KMS-11 (cell line): Measurements from ENCODE around the gene KRTAP10-3.

Experiments used
- H2AFZ ChIP-seq: fragments of 200-600 bp; sonication (generic); 2 replicates; pipeline ENCODE4 v1.6.1; 2016; ENCODE audit warnings: antibody characterized with exemption, mixed run types, low read depth
- H3K27ac ChIP-seq: fragments of 200-600 bp; sonication (generic); 2 replicates; pipeline ENCODE4 v1.6.1; 2016; ENCODE audit warnings: mild to moderate bottlenecking, mixed run types
- H3K27me3 ChIP-seq: fragments of 200-600 bp; sonication (generic); 2 replicates; pipeline ENCODE4 v1.6.1; 2017; ENCODE audit warnings: mild to moderate bottlenecking, low read depth, mixed run types, moderate library complexity; ENCODE audit not compliant: insufficient read depth
- H3K36me3 ChIP-seq: fragments of 200-600 bp; sonication (generic); 2 replicates; pipeline ENCODE4 v1.6.1; 2017; ENCODE audit warnings: mild to moderate bottlenecking, mixed run types; ENCODE audit not compliant: insufficient read depth
- H3K4me1 ChIP-seq: fragments of 200-600 bp; sonication (generic); 2 replicates; pipeline ENCODE4 v1.6.1; 2016; ENCODE audit warnings: mild to moderate bottlenecking, low read depth, mixed run types; ENCODE audit not compliant: poor library complexity, severe bottlenecking
- H3K4me2 ChIP-seq: fragments of 200-600 bp; sonication (generic); 2 replicates; pipeline ENCODE4 v1.7.0; 2016; ENCODE audit warnings: mild to moderate bottlenecking, mixed run types
- H3K4me3 ChIP-seq: fragments of 200-600 bp; sonication (generic); IDR thresholded peaks from 2 replicates; pipeline ENCODE4 v1.6.1; 2017; ENCODE audit warnings: low read depth, low read length, mixed read lengths; ENCODE audit not compliant: insufficient read depth
- H3K79me2 ChIP-seq: fragments of 200-600 bp; sonication (generic); 2 replicates; pipeline ENCODE4 v1.6.1; 2016; ENCODE audit warnings: low read depth, mixed run types; ENCODE audit not compliant: insufficient read depth
- H3K9ac ChIP-seq: fragments of 200-600 bp; sonication (generic); 2 replicates; pipeline ENCODE4 v1.6.1; 2016; ENCODE audit warnings: mild to moderate bottlenecking, mixed run types
- H4K20me1 ChIP-seq: fragments of 200-600 bp; sonication (generic); 2 replicates; pipeline ENCODE4 v1.6.1; 2016; ENCODE audit warnings: mild to moderate bottlenecking, mixed run types; ENCODE audit not compliant: insufficient read depth
- TF ChIP-seq, protein P1 (sequence below): fragments of 200-600 bp; sonication (generic); conservative IDR thresholded peaks from 2 replicates; pipeline ENCODE4 v1.6.1; 2017; ENCODE audit warnings: low read depth, mild to moderate bottlenecking, antibody characterized with exemption, low read length, moderate library complexity, mixed read lengths

Gene KRTAP10-3

DNA sequence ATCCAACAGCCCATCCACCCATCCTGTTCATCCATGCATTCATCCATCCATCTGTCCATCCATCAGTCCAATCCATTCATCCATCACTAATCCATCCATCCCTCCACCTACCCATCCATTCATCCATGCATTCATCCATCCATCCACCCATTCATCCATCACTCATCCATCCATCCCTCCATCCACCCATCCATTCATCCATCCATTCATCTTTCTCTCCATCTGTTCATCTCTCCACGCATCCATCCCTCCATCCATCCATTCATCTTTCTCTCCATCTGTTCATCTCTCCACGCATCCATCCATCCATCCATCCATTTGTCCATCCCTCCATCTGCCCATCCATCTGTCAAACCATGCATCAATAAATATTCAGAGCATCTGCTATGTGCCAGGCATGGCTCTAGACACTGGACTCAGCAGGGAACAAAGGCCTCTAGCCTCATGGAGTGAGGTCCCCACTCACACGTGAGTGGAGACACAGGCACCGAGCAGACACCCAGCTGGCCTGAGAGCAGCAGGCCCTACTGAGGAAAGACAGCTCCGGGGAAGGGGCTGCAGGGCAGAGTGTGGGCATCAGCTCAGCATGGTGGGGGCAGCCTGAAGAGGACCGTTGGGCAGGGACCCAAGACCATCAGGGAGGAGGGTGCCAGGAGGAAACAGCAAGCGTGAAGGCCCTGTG is 28.2 kb downstream of the KRTAP10-3 start:
- no peak overlapping the region for H3K9ac ChIP-seq
- H3K4me1 ChIP-seq, result no peaks in the 10 kb centered on the region
- no peaks in the 10 kb centered on the region for H4K20me1 ChIP-seq
- H3K27me3 ChIP-seq, result peaks cover 51% of the 10 kb centered on the region
- no peak overlapping the region for H3K4me3 ChIP-seq
- H3K27ac ChIP-seq, result no peak overlapping the region
- no peak overlapping the region for H3K4me2 ChIP-seq
- H3K79me2 ChIP-seq, result no peaks in the 10 kb centered on the region
- no peak overlapping the region for H2AFZ ChIP-seq
- TF ChIP-seq, protein P1, sequence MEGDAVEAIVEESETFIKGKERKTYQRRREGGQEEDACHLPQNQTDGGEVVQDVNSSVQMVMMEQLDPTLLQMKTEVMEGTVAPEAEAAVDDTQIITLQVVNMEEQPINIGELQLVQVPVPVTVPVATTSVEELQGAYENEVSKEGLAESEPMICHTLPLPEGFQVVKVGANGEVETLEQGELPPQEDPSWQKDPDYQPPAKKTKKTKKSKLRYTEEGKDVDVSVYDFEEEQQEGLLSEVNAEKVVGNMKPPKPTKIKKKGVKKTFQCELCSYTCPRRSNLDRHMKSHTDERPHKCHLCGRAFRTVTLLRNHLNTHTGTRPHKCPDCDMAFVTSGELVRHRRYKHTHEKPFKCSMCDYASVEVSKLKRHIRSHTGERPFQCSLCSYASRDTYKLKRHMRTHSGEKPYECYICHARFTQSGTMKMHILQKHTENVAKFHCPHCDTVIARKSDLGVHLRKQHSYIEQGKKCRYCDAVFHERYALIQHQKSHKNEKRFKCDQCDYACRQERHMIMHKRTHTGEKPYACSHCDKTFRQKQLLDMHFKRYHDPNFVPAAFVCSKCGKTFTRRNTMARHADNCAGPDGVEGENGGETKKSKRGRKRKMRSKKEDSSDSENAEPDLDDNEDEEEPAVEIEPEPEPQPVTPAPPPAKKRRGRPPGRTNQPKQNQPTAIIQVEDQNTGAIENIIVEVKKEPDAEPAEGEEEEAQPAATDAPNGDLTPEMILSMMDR, result no peak
- H3K36me3 ChIP-seq, result no peaks in the 10 kb centered on the region

DNA sequence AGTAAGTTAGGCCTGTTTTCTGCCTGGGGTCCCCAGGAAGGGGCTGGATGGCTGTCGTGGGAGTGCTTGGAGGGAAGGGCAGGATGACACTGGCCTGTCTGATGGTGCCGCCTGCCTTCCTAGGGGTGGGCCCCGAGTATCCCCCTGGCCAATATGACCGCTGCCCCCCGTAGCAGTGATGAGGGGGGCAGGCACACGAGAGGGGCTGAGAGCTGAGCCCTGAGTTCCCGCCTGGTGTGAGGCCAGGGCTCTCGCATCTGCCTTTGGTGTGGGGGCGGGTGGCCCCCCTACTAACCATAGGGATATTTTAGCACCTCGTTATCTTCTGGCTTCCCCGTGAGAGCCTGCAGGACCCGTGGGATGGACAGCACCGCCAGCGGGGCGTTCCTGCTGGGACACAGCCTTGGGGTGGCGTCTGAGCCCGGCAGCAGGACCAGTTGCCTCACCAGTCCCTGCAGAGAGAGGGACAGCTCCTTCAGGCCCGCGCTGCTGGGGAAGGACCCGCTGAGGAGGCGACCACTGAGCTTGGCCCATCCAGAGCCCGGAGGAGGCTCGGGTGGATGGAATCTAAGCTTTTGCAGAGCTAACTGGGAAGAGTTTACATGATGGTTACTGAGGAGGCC is 29.0 kb downstream of the KRTAP10-3 start:
- TF ChIP-seq, protein P1, result no peak
- H4K20me1 ChIP-seq, result no peaks in the 10 kb centered on the region
- no peak overlapping the region for H3K9ac ChIP-seq
- no peak overlapping the region for H3K4me2 ChIP-seq
- H3K27ac ChIP-seq, result no peak overlapping the region
- H3K4me1 ChIP-seq, result no peaks in the 10 kb centered on the region
- no peaks in the 10 kb centered on the region for H3K79me2 ChIP-seq
- no peaks in the 10 kb centered on the region for H3K36me3 ChIP-seq
- H3K27me3 ChIP-seq, result peaks cover 51% of the 10 kb centered on the region
- no peak overlapping the region for H3K4me3 ChIP-seq
- H2AFZ ChIP-seq, result no peak overlapping the region

GRCh38 chr21:44529011-44529421 is 29.6 kb downstream of the KRTAP10-3 start:
- no peaks in the 10 kb centered on the region for H3K36me3 ChIP-seq
- TF ChIP-seq, protein P1, result no peak
- H3K4me3 ChIP-seq, result no peak overlapping the region
- no peak overlapping the region for H3K9ac ChIP-seq
- peaks cover 51% of the 10 kb centered on the region for H3K27me3 ChIP-seq
- no peak overlapping the region for H3K27ac ChIP-seq
- H3K4me1 ChIP-seq, result no peaks in the 10 kb centered on the region
- H3K4me2 ChIP-seq, result no peak overlapping the region
- H4K20me1 ChIP-seq, result no peaks in the 10 kb centered on the region
- no peak overlapping the region for H2AFZ ChIP-seq
- H3K79me2 ChIP-seq, result no peaks in the 10 kb centered on the region

DNA sequence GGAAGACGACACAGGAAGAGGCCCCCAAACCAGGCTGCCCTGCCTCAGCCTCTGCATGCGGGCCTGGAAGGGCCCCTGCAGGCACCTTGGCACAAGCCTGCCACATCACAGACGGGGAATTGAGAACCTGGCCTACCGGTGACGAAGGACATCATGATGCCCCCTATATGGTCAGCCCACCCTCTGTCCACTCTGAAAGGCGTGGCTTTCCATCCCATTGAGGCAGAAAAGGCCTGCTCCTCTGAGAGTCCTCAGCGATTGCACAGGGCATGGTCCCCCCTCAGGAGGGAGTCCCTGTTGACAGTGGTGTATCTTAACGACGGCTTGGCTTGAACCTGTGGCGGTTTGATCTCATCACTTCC is 30.0 kb downstream of the KRTAP10-3 start:
- no peaks in the 10 kb centered on the region for H3K36me3 ChIP-seq

More for the DNA sequence above, 30.0 kb downstream of the KRTAP10-3 start:
- H3K27me3 ChIP-seq, result peaks cover 51% of the 10 kb centered on the region
- H4K20me1 ChIP-seq, result no peaks in the 10 kb centered on the region
- H3K4me2 ChIP-seq, result no peak overlapping the region
- H3K4me1 ChIP-seq, result no peaks in the 10 kb centered on the region
- H3K9ac ChIP-seq, result no peak overlapping the region
- H3K27ac ChIP-seq, result no peak overlapping the region
- no peak overlapping the region for H2AFZ ChIP-seq
- TF ChIP-seq, protein P1, result no peak
- H3K79me2 ChIP-seq, result no peaks in the 10 kb centered on the region
- H3K4me3 ChIP-seq, result no peak overlapping the region
